HL-60 (cell line): ENCODE measurements around the gene TBC1D24.

Source experiments
- DNase-seq, 2 experiments: peaks; one replicate each; pipeline ENCODE4 v3.0.0-alpha.2; 2010 to 2020; ENCODE audit warnings: low read depth in 1 of 2, low spot score in 1 of 2
- H3K27ac ChIP-seq: fragments of 250-450 bp; sonication (Bioruptor Pico); replicated peaks from 2 replicates; pipeline ENCODE4 v1.5.1; 2020; ENCODE audit warnings: mild to moderate bottlenecking, moderate library complexity
- H3K27me3 ChIP-seq: fragments of 250-450 bp; sonication (Bioruptor Pico); 2 replicates; pipeline ENCODE4 v1.5.1; 2021; ENCODE audit warnings: mild to moderate bottlenecking, moderate library complexity; ENCODE audit not compliant: insufficient read depth, poor library complexity, severe bottlenecking
- H3K4me3 ChIP-seq: replicated peaks from 2 replicates; pipeline ENCODE4 v1.5.1; 2011; ENCODE audit warnings: mild to moderate bottlenecking, control low read depth, low read length; ENCODE audit not compliant: insufficient read depth
- CTCF ChIP-seq: IDR thresholded peaks from one replicate; pipeline ENCODE4 v1.5.1; 2011; ENCODE audit warnings: low read length, control low read depth, inconsistent platforms; ENCODE audit not compliant: insufficient read depth
- GABPA ChIP-seq: IDR thresholded peaks from 2 replicates; pipeline ENCODE4 v1.6.1; 2012; ENCODE audit warnings: low read depth
- POLR2AphosphoS5 ChIP-seq: IDR thresholded peaks from 2 replicates; pipeline ENCODE4 v1.6.1; 2012; ENCODE audit warnings: low read depth
- REST ChIP-seq: IDR thresholded peaks from 2 replicates; pipeline ENCODE4 v1.6.1; 2012; ENCODE audit warnings: low read depth; ENCODE audit not compliant: insufficient replicate concordance
- SPI1 ChIP-seq: IDR thresholded peaks from 2 replicates; pipeline ENCODE4 v1.6.1; 2012; ENCODE audit warnings: low read depth, mild to moderate bottlenecking, borderline replicate concordance

The TBC1D24 gene

GRCh38 chr16:2526135-2526534 lies 51.2 kb downstream of the TBC1D24 start:
- DNase-seq, result peak in 1 of 2 experiments; percentile 65
- TF ChIP-seq CTCF (no peak), SPI1 (no peak), REST (no peak), GABPA (no peak), POLR2AphosphoS5 (no peak)
- H3K27me3 ChIP-seq, result no peaks in the 10 kb centered on the region
- H3K4me3 ChIP-seq, result no peak overlapping the region
- H3K27ac ChIP-seq, result peak overlapping the region; percentile 39

- Histone ChIP-seq H3K27ac (no peak overlapping the region; the same call in 1 of the 2 replicates), H3K4me3 (no peak overlapping the region), H3K27me3 (no peaks in the 10 kb centered on the region)
- TF ChIP-seq CTCF (no peak), POLR2AphosphoS5 (peak; percentile 15; the same call in 1 of the 2 replicates), SPI1 (no peak), REST (no peak), GABPA (no peak)
- no peak for DNase-seq
Observed at GRCh38 chr16:2527071-2527783, 52.3 kb downstream of the TBC1D24 start.

- no peak overlapping the region for H3K4me3 ChIP-seq
- TF ChIP-seq CTCF (no peak), POLR2AphosphoS5 (no peak), SPI1 (no peak), GABPA (no peak), REST (no peak)
- no peak overlapping the region for H3K27ac ChIP-seq
- DNase-seq, result no peak
- H3K27me3 ChIP-seq, result no peaks in the 10 kb centered on the region
Observed at GRCh38 chr16:2527784-2528100, 52.8 kb downstream of the TBC1D24 start.
